SW 1271 (cell line): ENCODE results near the gene VPS11.
"Not testable (repeated sequence)": the region's sequence is repeated elsewhere in the genome, so short reads cannot be mapped to it uniquely, and the experiment has no call there.

Experiments
- DNase-seq, 2 experiments: peaks; one replicate each; lab custom pipeline; 2025; lab: John Stamatoyannopoulos, UW

The VPS11 gene

GRCh38 chr11:119067371-119068222, at the start of gene VPS11:
Gene VPS11 (plus strand): TSS chr11:119067818. CDS start chr11:119067824, 6 bp downstream.
- peak; percentile 93 to 95 for DNase-seq

GRCh38 chr11:119018074-119018938, 49.3 kb upstream of the VPS11 start, which contains the start of the genes RPS25 and TRAPPC4:
Gene RPS25 (minus strand): TSS chr11:119018343. CDS start chr11:119018284, 59 bp downstream.
Gene TRAPPC4 (plus strand): TSS chr11:119018766. CDS start chr11:119018796, 30 bp downstream.
- DNase-seq: peak; percentile 89 to 98

GRCh38 chr11:119019996-119020395, 47.6 kb upstream of the VPS11 start:
- no peak for DNase-seq

- DNase-seq: no peak
Measured at GRCh38 chr11:119021631-119022030, 46.0 kb upstream of the VPS11 start.

GRCh38 chr11:119023741-119024140, 43.9 kb upstream of the VPS11 start:
- DNase-seq: no peak

GRCh38 chr11:119024430-119025098, 43.1 kb upstream of the VPS11 start:
- no peak for DNase-seq

GRCh38 chr11:119025099-119025473, 42.5 kb upstream of the VPS11 start:
- no peak for DNase-seq

GRCh38 chr11:119025541-119025940, 42.1 kb upstream of the VPS11 start:
- DNase-seq: no peak

GRCh38 chr11:119025978-119026766, 41.4 kb upstream of the VPS11 start:
- DNase-seq: no peak

GRCh38 chr11:119026970-119027369, 40.6 kb upstream of the VPS11 start:
- DNase-seq: no peak

GRCh38 chr11:119027561-119028345, 39.9 kb upstream of the VPS11 start:
- no peak for DNase-seq

GRCh38 chr11:119028346-119029068, 39.1 kb upstream of the VPS11 start:
- no peak for DNase-seq

GRCh38 chr11:119029069-119029339, 38.6 kb upstream of the VPS11 start:
- no peak for DNase-seq

- DNase-seq: no peak
Measured at GRCh38 chr11:119029340-119030028, 38.1 kb upstream of the VPS11 start.

- DNase-seq: no peak
Measured at GRCh38 chr11:119030029-119030328, 37.6 kb upstream of the VPS11 start.

- peak; percentile 88 to 93 for DNase-seq
Measured at GRCh38 chr11:119030329-119031047, 37.1 kb upstream of the VPS11 start, which contains the start of gene SLC37A4. Gene SLC37A4 (minus strand): TSS chr11:119030877.

GRCh38 chr11:119031912-119032280, 35.7 kb upstream of the VPS11 start:
- DNase-seq: no peak

- DNase-seq: not testable (repeated sequence)
Measured at GRCh38 chr11:119033421-119033820, 34.2 kb upstream of the VPS11 start.

- DNase-seq: no peak
Measured at GRCh38 chr11:119034813-119035212, 32.8 kb upstream of the VPS11 start.
